CD14-positive monocyte (primary cell): ENCODE data around the gene ZNF577. TPM values are rescaled to one million over a fixed set of nuclear protein-coding genes. Genes with fewer than 3 reads are reported as not detected.

Experiments used
- DNase-seq, 3 donors: peaks; one replicate each; pipeline ENCODE4 v3.0.0-alpha.2; 2011 to 2022
- H2AFZ ChIP-seq: 2 replicates; pipeline ENCODE4 v1.6.0; 2012; ENCODE audit warnings: mild to moderate bottlenecking, low read depth, low read length, inconsistent platforms; ENCODE audit not compliant: insufficient read depth, poor library complexity, severe bottlenecking
- H3K27ac ChIP-seq, 2 donors: 1 replicate in 1 of 2; 2 replicates in 1 of 2; pipeline ENCODE4 v1.5.1; 2012 to 2013; ENCODE audit warnings: low read length in 2 of 2, control low read depth in 1 of 2, inconsistent platforms in 1 of 2, low read depth in 1 of 2, mild to moderate bottlenecking in 1 of 2
- H3K27me3 ChIP-seq, 2 donors: one replicate each; pipeline versions ENCODE4 v1.6.0 to v1.6.1; 2011 to 2013; ENCODE audit warnings: low read length in 2 of 2; ENCODE audit not compliant: control insufficient read depth in 2 of 2, insufficient read depth in 2 of 2
- H3K36me3 ChIP-seq, 2 donors: replicated peaks in 1 of 2; 1 replicate in 1 of 2; 2 replicates in 1 of 2; pipeline versions ENCODE4 v1.5.1 to v1.6.1; 2012 to 2013; ENCODE audit warnings: low read length in 2 of 2, control low read depth in 1 of 2, inconsistent platforms in 1 of 2, mild to moderate bottlenecking in 1 of 2; ENCODE audit not compliant: insufficient read depth in 2 of 2, control insufficient read depth in 1 of 2
- H3K4me1 ChIP-seq, 2 donors: 1 replicate in 1 of 2; 2 replicates in 1 of 2; pipeline versions ENCODE4 v1.5.1 to v1.6.1; 2012 to 2013; ENCODE audit warnings: low read length in 2 of 2, control low read depth in 1 of 2, inconsistent platforms in 1 of 2, mild to moderate bottlenecking in 1 of 2, moderate library complexity in 1 of 2; ENCODE audit not compliant: insufficient read depth in 2 of 2, control insufficient read depth in 1 of 2
- H3K4me2 ChIP-seq: replicated peaks from 2 replicates; pipeline ENCODE3; 2012; ENCODE audit warnings: low read length, moderate library complexity, mild to moderate bottlenecking; ENCODE audit not compliant: poor library complexity, severe bottlenecking; ENCODE audit errors: extremely low read depth
- H3K4me3 ChIP-seq, 3 experiments: fragments of 200-600 bp in 1 of 3; sonication (generic) in 1 of 3; replicated peaks in 1 of 3; 1 replicate in 2 of 3; 2 replicates in 1 of 3; pipeline ENCODE4 v1.5.1; 2011 to 2013; ENCODE audit warnings: low read length in 3 of 3, mild to moderate bottlenecking in 3 of 3, control low read depth in 2 of 3, low read depth in 2 of 3, inconsistent platforms in 1 of 3, moderate library complexity in 1 of 3
- H3K79me2 ChIP-seq: 2 replicates; pipeline ENCODE4 v1.6.0; 2012; ENCODE audit warnings: mild to moderate bottlenecking, control low read depth, inconsistent platforms, low read length, moderate library complexity; ENCODE audit not compliant: insufficient read depth
- H3K9ac ChIP-seq: 2 replicates; pipeline ENCODE4 v1.6.0; 2017; ENCODE audit warnings: low read length, mild to moderate bottlenecking; ENCODE audit not compliant: insufficient read depth, poor library complexity, severe bottlenecking
- H3K9me3 ChIP-seq, 2 donors: replicated peaks in 1 of 2; 1 replicate in 1 of 2; 2 replicates in 1 of 2; pipeline versions ENCODE4 v1.5.1 to v1.6.1; 2012 to 2013; ENCODE audit warnings: low read length in 2 of 2, control low read depth in 1 of 2; ENCODE audit not compliant: control insufficient read depth in 1 of 2, insufficient read depth in 1 of 2
- H4K20me1 ChIP-seq: 2 replicates; pipeline ENCODE4 v1.6.0; 2012; ENCODE audit warnings: mild to moderate bottlenecking, low read length, control low read depth, moderate library complexity; ENCODE audit not compliant: insufficient read depth
- H3K27ac Mint-ChIP-seq, 7 donors: one replicate each; pipeline ENCODE4 v1.8.0; 2020; ENCODE audit warnings: mild to moderate bottlenecking in 7 of 7, mixed read lengths in 7 of 7, moderate library complexity in 6 of 7, inconsistent platforms in 2 of 7
- H3K27me3 Mint-ChIP-seq, 3 donors: one replicate each; pipeline ENCODE4 v1.8.0; 2021 to 2022; ENCODE audit warnings: low read depth in 3 of 3, mild to moderate bottlenecking in 3 of 3, mixed read lengths in 3 of 3, moderate library complexity in 3 of 3, inconsistent platforms in 1 of 3
- H3K36me3 Mint-ChIP-seq, 2 donors: one replicate each; pipeline ENCODE4 v1.8.0; 2020; ENCODE audit warnings: mixed read lengths in 2 of 2, inconsistent platforms in 1 of 2, mild to moderate bottlenecking in 1 of 2
- H3K4me1 Mint-ChIP-seq: one replicate; pipeline ENCODE4 v1.8.0; 2020; ENCODE audit warnings: mild to moderate bottlenecking, mixed read lengths
- H3K4me3 Mint-ChIP-seq, 2 donors: one replicate each; pipeline ENCODE4 v1.8.0; 2020; ENCODE audit warnings: mild to moderate bottlenecking in 2 of 2, mixed read lengths in 2 of 2, moderate library complexity in 1 of 2
- H3K9me3 Mint-ChIP-seq, 7 donors: one replicate each; pipeline ENCODE4 v1.8.0; 2020 to 2022; ENCODE audit warnings: mixed read lengths in 7 of 7, mild to moderate bottlenecking in 6 of 7, moderate library complexity in 6 of 7, inconsistent platforms in 2 of 7
- WGBS: methylation state at CpG from one replicate; pipeline ENCODE4 v1.1.5; 2013; ENCODE audit warnings: missing lambda C conversion rate; ENCODE audit not compliant: insufficient coverage; 5-methylcytosine and 5-hydroxymethylcytosine counted together
- intact Hi-C, 2 donors: fragments of 100-400 bp; cut with micrococcal nuclease; formaldehyde crosslinking; loops; one replicate each; pipeline versions ENCODE4 v1.15.0 to v1.15.1; 2023
- polyA plus RNA-seq, 3 donors: library from polyadenylated mRNA; depleted of rRNA in 1 of 3; unstranded in 2 of 3; stranded (reverse) in 1 of 3; fragments of 300-500 nt in 2 of 3; fragments of >200 nt in 1 of 3; fragmentation: Illumina TruSeq in 2 of 3; gene quantifications; 1 replicate in 2 of 3; 2 replicates in 1 of 3; pipeline ENCODE4 v1.2.3, GENCODE V29; 2012 to 2021
- TF ChIP-seq, protein P1 (sequence below): fragments of 200-600 bp; IDR thresholded peaks from one replicate; pipeline ENCODE4 v1.8.0; 2022; ENCODE audit warnings: antibody characterized with exemption, mild to moderate bottlenecking

ZNF577 gene
- polyA plus RNA-seq, 3 donors: 1.5 to 8.5 (median 1.5) TPM

- Mint-ChIP-seq H3K27ac (no peak overlapping the region), H3K36me3 (peaks cover 0 to 5% of the 10 kb centered on the region in 2 donors), H3K4me1 (no peaks in the 10 kb centered on the region), H3K27me3 (peaks cover 1% of the 10 kb centered on the region in 3 donors), H3K4me3 (no peak overlapping the region), H3K9me3 (peaks cover 46 to 97% (median 94%) of the 10 kb centered on the region in 7 donors)
- TF ChIP-seq, protein P1, sequence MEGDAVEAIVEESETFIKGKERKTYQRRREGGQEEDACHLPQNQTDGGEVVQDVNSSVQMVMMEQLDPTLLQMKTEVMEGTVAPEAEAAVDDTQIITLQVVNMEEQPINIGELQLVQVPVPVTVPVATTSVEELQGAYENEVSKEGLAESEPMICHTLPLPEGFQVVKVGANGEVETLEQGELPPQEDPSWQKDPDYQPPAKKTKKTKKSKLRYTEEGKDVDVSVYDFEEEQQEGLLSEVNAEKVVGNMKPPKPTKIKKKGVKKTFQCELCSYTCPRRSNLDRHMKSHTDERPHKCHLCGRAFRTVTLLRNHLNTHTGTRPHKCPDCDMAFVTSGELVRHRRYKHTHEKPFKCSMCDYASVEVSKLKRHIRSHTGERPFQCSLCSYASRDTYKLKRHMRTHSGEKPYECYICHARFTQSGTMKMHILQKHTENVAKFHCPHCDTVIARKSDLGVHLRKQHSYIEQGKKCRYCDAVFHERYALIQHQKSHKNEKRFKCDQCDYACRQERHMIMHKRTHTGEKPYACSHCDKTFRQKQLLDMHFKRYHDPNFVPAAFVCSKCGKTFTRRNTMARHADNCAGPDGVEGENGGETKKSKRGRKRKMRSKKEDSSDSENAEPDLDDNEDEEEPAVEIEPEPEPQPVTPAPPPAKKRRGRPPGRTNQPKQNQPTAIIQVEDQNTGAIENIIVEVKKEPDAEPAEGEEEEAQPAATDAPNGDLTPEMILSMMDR: no peak
- intact Hi-C loops: no loop called here
- no peaks in the 10 kb centered on the region for H4K20me1 ChIP-seq
- H3K4me3 ChIP-seq: no peak overlapping the region
- no peaks in the 10 kb centered on the region for H3K27me3 ChIP-seq
- no peak for DNase-seq
- no peaks in the 10 kb centered on the region for H3K79me2 ChIP-seq
- H3K9ac ChIP-seq: no peak overlapping the region
- H2AFZ ChIP-seq: no peak overlapping the region
- no peaks in the 10 kb centered on the region for H3K4me1 ChIP-seq
- H3K9me3 ChIP-seq: peaks cover 74 to 97% of the 10 kb centered on the region in 2 donors
- peaks cover 0 to 7% of the 10 kb centered on the region in 2 donors for H3K36me3 ChIP-seq
- 89% methylated on average over 3 of the region's 3 CpGs for WGBS
- H3K4me2 ChIP-seq: no peak overlapping the region
- no peak overlapping the region for H3K27ac ChIP-seq
Measured at GRCh38 chr19:51919606-51920005, 31.9 kb upstream of the ZNF577 start.

GRCh38 chr19:51916167-51916566, 28.4 kb upstream of the ZNF577 start:
- WGBS: no CpG with 5 or more reads among the region's 1 CpG
- peaks cover 0 to 4% (median 0%) of the 10 kb centered on the region in 3 donors for H3K27me3 Mint-ChIP-seq
- Histone ChIP-seq H2AFZ (no peak overlapping the region), H3K4me1 (no peaks in the 10 kb centered on the region), H3K79me2 (no peaks in the 10 kb centered on the region), H3K36me3 (no peaks in the 10 kb centered on the region), H3K27ac (no peak overlapping the region), H3K4me2 (no peak overlapping the region), H3K9me3 (peaks cover 66 to 99% of the 10 kb centered on the region in 2 donors), H3K4me3 (peak overlapping the region in 1 of 3 experiments; percentile 28), H4K20me1 (no peaks in the 10 kb centered on the region), H3K27me3 (no peaks in the 10 kb centered on the region), H3K9ac (no peak overlapping the region)
- no peak for DNase-seq
- intact Hi-C loops: no loop called here
- H3K9me3 Mint-ChIP-seq: peaks cover 38 to 96% (median 88%) of the 10 kb centered on the region in 7 donors
- no peak overlapping the region for H3K4me3 Mint-ChIP-seq
- no peak overlapping the region for H3K27ac Mint-ChIP-seq
- TF ChIP-seq, protein P1: no peak
- H3K4me1 Mint-ChIP-seq: no peaks in the 10 kb centered on the region
- H3K36me3 Mint-ChIP-seq: no peaks in the 10 kb centered on the region
